ENCODE data around the gene MAN2B2. TPM values are rescaled to one million over a fixed set of nuclear protein-coding genes. Genes with fewer than 3 reads are reported as not detected.

Gene MAN2B2
- total RNA-seq, 1 donor from 2014 or later: 13.9 TPM

GRCh38 chr4:6534618-6535328 lies 40.2 kb upstream of the MAN2B2 start:
- Mint-ChIP-seq H3K4me3 (no peak overlapping the region), H3K27me3 (ENCODE audit: insufficient read depth) (no peaks in the 10 kb centered on the region), H3K36me3 (ENCODE audit: low read depth) (no peaks in the 10 kb centered on the region), H3K27ac (no peak overlapping the region), H3K4me1 (ENCODE audit: low read depth) (no peaks in the 10 kb centered on the region), H3K9me3 (no peaks in the 10 kb centered on the region)
- intact Hi-C loops (cut with micrococcal nuclease): no loop called here
- DNase-seq (ENCODE audit: low spot score): no peak

GRCh38 chr4:6535329-6535692 lies 39.7 kb upstream of the MAN2B2 start:
- intact Hi-C loops (cut with micrococcal nuclease): no loop called here
- Mint-ChIP-seq H3K27me3 (ENCODE audit: insufficient read depth) (no peaks in the 10 kb centered on the region), H3K27ac (no peak overlapping the region), H3K36me3 (ENCODE audit: low read depth) (no peaks in the 10 kb centered on the region), H3K9me3 (no peaks in the 10 kb centered on the region), H3K4me3 (no peak overlapping the region), H3K4me1 (ENCODE audit: low read depth) (no peaks in the 10 kb centered on the region)
- DNase-seq (ENCODE audit: low spot score): no peak

- no peaks in the 10 kb centered on the region for H3K4me1 Mint-ChIP-seq (ENCODE audit: low read depth)
- no peaks in the 10 kb centered on the region for H3K36me3 Mint-ChIP-seq (ENCODE audit: low read depth)
- no peaks in the 10 kb centered on the region for H3K9me3 Mint-ChIP-seq
- no peak overlapping the region for H3K4me3 Mint-ChIP-seq
- DNase-seq (ENCODE audit: low spot score): no peak
- H3K27me3 Mint-ChIP-seq (ENCODE audit: insufficient read depth): no peaks in the 10 kb centered on the region
- no peak overlapping the region for H3K27ac Mint-ChIP-seq
- intact Hi-C loops (cut with micrococcal nuclease): no loop called here
Measured at GRCh38 chr4:6535706-6536105, 39.3 kb upstream of the MAN2B2 start.

- no peaks in the 10 kb centered on the region for H3K36me3 Mint-ChIP-seq (ENCODE audit: low read depth)
- intact Hi-C loops (cut with micrococcal nuclease): no loop called here
- H3K9me3 Mint-ChIP-seq: no peaks in the 10 kb centered on the region
- no peaks in the 10 kb centered on the region for H3K4me1 Mint-ChIP-seq (ENCODE audit: low read depth)
- DNase-seq (ENCODE audit: low spot score): no peak
- no peak overlapping the region for H3K4me3 Mint-ChIP-seq
- no peak overlapping the region for H3K27ac Mint-ChIP-seq
- no peaks in the 10 kb centered on the region for H3K27me3 Mint-ChIP-seq (ENCODE audit: insufficient read depth)
Measured at GRCh38 chr4:6538111-6538510, 36.9 kb upstream of the MAN2B2 start.

GRCh38 chr4:6538575-6538974 lies 36.4 kb upstream of the MAN2B2 start:
- no peak for DNase-seq (ENCODE audit: low spot score)
- no peak overlapping the region for H3K4me3 Mint-ChIP-seq
- H3K4me1 Mint-ChIP-seq (ENCODE audit: low read depth): no peaks in the 10 kb centered on the region
- H3K27me3 Mint-ChIP-seq (ENCODE audit: insufficient read depth): no peaks in the 10 kb centered on the region
- intact Hi-C loops (cut with micrococcal nuclease): no loop called here
- H3K36me3 Mint-ChIP-seq (ENCODE audit: low read depth): no peaks in the 10 kb centered on the region
- no peaks in the 10 kb centered on the region for H3K9me3 Mint-ChIP-seq
- H3K27ac Mint-ChIP-seq: no peak overlapping the region

GRCh38 chr4:6539009-6539764 lies 35.8 kb upstream of the MAN2B2 start:
- no peaks in the 10 kb centered on the region for H3K36me3 Mint-ChIP-seq (ENCODE audit: low read depth)
- intact Hi-C loops (cut with micrococcal nuclease): no loop called here
- no peaks in the 10 kb centered on the region for H3K27me3 Mint-ChIP-seq (ENCODE audit: insufficient read depth)
- H3K9me3 Mint-ChIP-seq: no peaks in the 10 kb centered on the region
- H3K4me3 Mint-ChIP-seq: no peak overlapping the region
- DNase-seq (ENCODE audit: low spot score): no peak
- H3K4me1 Mint-ChIP-seq (ENCODE audit: low read depth): no peaks in the 10 kb centered on the region
- no peak overlapping the region for H3K27ac Mint-ChIP-seq

- no peaks in the 10 kb centered on the region for H3K9me3 Mint-ChIP-seq
- H3K4me1 Mint-ChIP-seq (ENCODE audit: low read depth): no peaks in the 10 kb centered on the region
- no peaks in the 10 kb centered on the region for H3K27me3 Mint-ChIP-seq (ENCODE audit: insufficient read depth)
- no peak overlapping the region for H3K4me3 Mint-ChIP-seq
- no peak overlapping the region for H3K27ac Mint-ChIP-seq
- no peak for DNase-seq (ENCODE audit: low spot score)
- intact Hi-C loops (cut with micrococcal nuclease): no loop called here
- H3K36me3 Mint-ChIP-seq (ENCODE audit: low read depth): no peaks in the 10 kb centered on the region
Measured at GRCh38 chr4:6540879-6541278, 34.1 kb upstream of the MAN2B2 start.

GRCh38 chr4:6541789-6542188 lies 33.2 kb upstream of the MAN2B2 start:
- Mint-ChIP-seq H3K4me1 (ENCODE audit: low read depth) (no peaks in the 10 kb centered on the region), H3K27me3 (ENCODE audit: insufficient read depth) (no peaks in the 10 kb centered on the region), H3K9me3 (no peaks in the 10 kb centered on the region), H3K36me3 (ENCODE audit: low read depth) (no peaks in the 10 kb centered on the region), H3K27ac (no peak overlapping the region), H3K4me3 (no peak overlapping the region)
- intact Hi-C loops (cut with micrococcal nuclease): no loop called here
- no peak for DNase-seq (ENCODE audit: low spot score)

- Mint-ChIP-seq H3K9me3 (no peaks in the 10 kb centered on the region), H3K4me1 (ENCODE audit: low read depth) (no peaks in the 10 kb centered on the region), H3K27me3 (ENCODE audit: insufficient read depth) (no peaks in the 10 kb centered on the region), H3K36me3 (ENCODE audit: low read depth) (no peaks in the 10 kb centered on the region), H3K4me3 (no peak overlapping the region), H3K27ac (no peak overlapping the region)
- intact Hi-C loops (cut with micrococcal nuclease): no loop called here
- no peak for DNase-seq (ENCODE audit: low spot score)
Measured at GRCh38 chr4:6542951-6543350, 32.0 kb upstream of the MAN2B2 start.

GRCh38 chr4:6546091-6546490 lies 28.9 kb upstream of the MAN2B2 start:
- H3K27ac Mint-ChIP-seq: no peak overlapping the region
- H3K36me3 Mint-ChIP-seq (ENCODE audit: low read depth): no peaks in the 10 kb centered on the region
- H3K9me3 Mint-ChIP-seq: no peaks in the 10 kb centered on the region
- no peaks in the 10 kb centered on the region for H3K4me1 Mint-ChIP-seq (ENCODE audit: low read depth)
- no peak overlapping the region for H3K4me3 Mint-ChIP-seq
- H3K27me3 Mint-ChIP-seq (ENCODE audit: insufficient read depth): peaks cover 2% of the 10 kb centered on the region
- no peak for DNase-seq (ENCODE audit: low spot score)
- intact Hi-C loops (cut with micrococcal nuclease): loop anchor here (1.0 to 2.0 kb wide), 3 partner anchors 29 to 547 kb away; partner anchors contain the start of gene MAN2B2

GRCh38 chr4:6546681-6547447 lies 28.1 kb upstream of the MAN2B2 start:
- intact Hi-C loops (cut with micrococcal nuclease): loop anchor here (1.0 to 2.0 kb wide), 3 partner anchors 28 to 548 kb away; partner anchors contain the start of gene MAN2B2
- Mint-ChIP-seq H3K4me3 (no peak overlapping the region), H3K27ac (no peak overlapping the region), H3K27me3 (ENCODE audit: insufficient read depth) (peaks cover 2% of the 10 kb centered on the region), H3K9me3 (peaks cover 6% of the 10 kb centered on the region), H3K4me1 (ENCODE audit: low read depth) (no peaks in the 10 kb centered on the region), H3K36me3 (ENCODE audit: low read depth) (no peaks in the 10 kb centered on the region)
- peak; percentile 39 for DNase-seq (ENCODE audit: low spot score)

- Mint-ChIP-seq H3K4me1 (ENCODE audit: low read depth) (no peaks in the 10 kb centered on the region), H3K9me3 (peaks cover 14% of the 10 kb centered on the region), H3K27ac (no peak overlapping the region), H3K27me3 (ENCODE audit: insufficient read depth) (peaks cover 6% of the 10 kb centered on the region), H3K36me3 (ENCODE audit: low read depth) (no peaks in the 10 kb centered on the region), H3K4me3 (no peak overlapping the region)
- DNase-seq (ENCODE audit: low spot score): no peak
- intact Hi-C loops (cut with micrococcal nuclease): no loop called here
Measured at GRCh38 chr4:6548201-6548881, 26.6 kb upstream of the MAN2B2 start.

All from activated T-helper 1 cell treated with anti-CD3 and anti-CD28 coated beads, Interleukin-12 subunit alpha, Interleukin-12 subunit beta, Interleukin-2, Interleukin-4 antibody, amounts not matched to agents 30 ng/mL and 10 ng/mL and 1 ng/mL, durations not matched to agents 14 hours and 24 hours and 36 hours (primary cell).